CD4-positive, CD25-positive, alpha-beta regulatory T cell (primary cell): ENCODE data around the gene CPXM1. TPM values are rescaled to one million over a fixed set of nuclear protein-coding genes. Genes with fewer than 3 reads are reported as not detected.

ENCODE experiments used
- ATAC-seq, 2 donors: fragments of 150-1000 bp; cut with Tn5 transposase; one replicate each; pipeline ENCODE4 v1.10.0; 2021; ENCODE audit warnings: low read depth in 2 of 2, moderate number of reproducible peaks in 2 of 2, moderate library complexity in 1 of 2
- DNase-seq, 3 donors: peaks; one replicate each; pipeline versions ENCODE4 v3.0.0 to v3.0.0-alpha.2; 2012 to 2022; ENCODE audit warnings: mixed read lengths in 1 of 3
- H3K27ac ChIP-seq: one replicate; pipeline ENCODE4 v1.7.0; 2013; ENCODE audit warnings: mild to moderate bottlenecking, low read length; ENCODE audit not compliant: insufficient read depth, poor library complexity, severe bottlenecking
- H3K27me3 ChIP-seq: one replicate; pipeline ENCODE4 v1.7.0; 2013; ENCODE audit warnings: low read length; ENCODE audit not compliant: control insufficient read depth, insufficient read depth
- H3K36me3 ChIP-seq: one replicate; pipeline ENCODE4 v1.7.0; 2013; ENCODE audit warnings: mild to moderate bottlenecking, low read length, moderate library complexity; ENCODE audit not compliant: control insufficient read depth, insufficient read depth
- H3K4me1 ChIP-seq: 2 replicates; pipeline ENCODE4 v1.7.0; 2013; ENCODE audit warnings: mild to moderate bottlenecking, low read length; ENCODE audit not compliant: insufficient read depth, control insufficient read depth, poor library complexity, severe bottlenecking
- H3K4me3 ChIP-seq: one replicate; pipeline ENCODE4 v1.7.0; 2013; ENCODE audit warnings: low read depth, mild to moderate bottlenecking, low read length, moderate library complexity
- H3K9me3 ChIP-seq, 2 experiments: 1 replicate in 1 of 2; 2 replicates in 1 of 2; pipeline ENCODE4 v1.7.0; 2013; ENCODE audit warnings: low read length in 2 of 2, mild to moderate bottlenecking in 1 of 2, moderate library complexity in 1 of 2; ENCODE audit not compliant: control insufficient read depth in 2 of 2
- H3K27ac Mint-ChIP-seq, 3 donors: one replicate each; pipeline ENCODE4 v1.8.0; 2020 to 2022; ENCODE audit warnings: mild to moderate bottlenecking in 3 of 3, mixed read lengths in 3 of 3, moderate library complexity in 2 of 3
- H3K27me3 Mint-ChIP-seq: one replicate; pipeline ENCODE4 v1.8.0; 2022; ENCODE audit warnings: mild to moderate bottlenecking, mixed read lengths
- H3K36me3 Mint-ChIP-seq: one replicate; pipeline ENCODE4 v1.8.0; 2020; ENCODE audit warnings: mixed read lengths
- H3K4me1 Mint-ChIP-seq, 4 donors: one replicate each; pipeline ENCODE4 v1.8.0; 2020 to 2022; ENCODE audit warnings: mixed read lengths in 4 of 4, mild to moderate bottlenecking in 1 of 4
- H3K4me3 Mint-ChIP-seq, 4 donors: one replicate each; pipeline ENCODE4 v1.8.0; 2020 to 2022; ENCODE audit warnings: mild to moderate bottlenecking in 4 of 4, mixed read lengths in 4 of 4, moderate library complexity in 3 of 4
- H3K9me3 Mint-ChIP-seq, 7 donors: one replicate each; pipeline ENCODE4 v1.8.0; 2020 to 2022; ENCODE audit warnings: mixed read lengths in 7 of 7, mild to moderate bottlenecking in 3 of 7, moderate library complexity in 2 of 7
- polyA plus RNA-seq, 4 donors: library from polyadenylated mRNA; unstranded; fragments of 300-500 nt; fragmentation: Illumina TruSeq; gene quantifications; one replicate each; pipeline ENCODE4 v1.2.3, GENCODE V29; 2021
- total RNA-seq: library from RNA; stranded (reverse); gene quantifications from one replicate; pipeline ENCODE4 v1.2.3, GENCODE V29; 2022

CPXM1 gene
- total RNA-seq, result 1.2 TPM
- under 1 TPM in 1 of 4 donors, not detected in 3; 0.10 TPM for polyA plus RNA-seq

- ATAC-seq (peak in 1 of 2 donors; percentile 27), DNase-seq (peak in 1 of 3 donors; percentile 10)
- Mint-ChIP-seq H3K4me3 (peak within 1 kb of the TSS; percentile 41 to 85 (median 77)), H3K27me3 (peaks cover 71% of the 10 kb centered on the region), H3K4me1 (peaks cover 6 to 35% (median 13%) of the 10 kb centered on the region in 4 donors), H3K27ac (peak within 1 kb of the TSS in 2 of 3 donors; percentile 3 to 72), H3K9me3 (peaks cover 0 to 5% (median 0%) of the 10 kb centered on the region in 7 donors), H3K36me3 (peaks cover 3% of the 10 kb centered on the region)
- Histone ChIP-seq H3K9me3 (no peaks in the 10 kb centered on the region), H3K4me3 (no peak within 1 kb of the TSS), H3K27ac (no peak within 1 kb of the TSS), H3K36me3 (no peaks in the 10 kb centered on the region), H3K4me1 (peaks cover 14% of the 10 kb centered on the region), H3K27me3 (peaks cover 21% of the 10 kb centered on the region)
Observed at GRCh38 chr20:2800521-2801285, at the start of gene CPXM1. Gene CPXM1 (minus strand): TSS chr20:2800627. CDS start chr20:2800572, 55 bp downstream.

- no peak overlapping the region for H3K4me3 ChIP-seq
- Mint-ChIP-seq H3K4me1 (peaks cover 3 to 35% (median 28%) of the 10 kb centered on the region in 4 donors), H3K36me3 (peaks cover 11% of the 10 kb centered on the region), H3K27me3 (no peaks in the 10 kb centered on the region), H3K27ac (no peak overlapping the region), H3K4me3 (no peak overlapping the region), H3K9me3 (peaks cover 0 to 2% (median 0%) of the 10 kb centered on the region in 7 donors)
- ATAC-seq (no peak), DNase-seq (no peak)
- H3K36me3 ChIP-seq, result no peaks in the 10 kb centered on the region
- H3K27ac ChIP-seq, result no peak overlapping the region
- no peaks in the 10 kb centered on the region for H3K9me3 ChIP-seq
- peaks cover 4% of the 10 kb centered on the region for H3K4me1 ChIP-seq
- no peaks in the 10 kb centered on the region for H3K27me3 ChIP-seq
Observed at GRCh38 chr20:2849529-2849928, 49.1 kb upstream of the CPXM1 start.

DNA sequence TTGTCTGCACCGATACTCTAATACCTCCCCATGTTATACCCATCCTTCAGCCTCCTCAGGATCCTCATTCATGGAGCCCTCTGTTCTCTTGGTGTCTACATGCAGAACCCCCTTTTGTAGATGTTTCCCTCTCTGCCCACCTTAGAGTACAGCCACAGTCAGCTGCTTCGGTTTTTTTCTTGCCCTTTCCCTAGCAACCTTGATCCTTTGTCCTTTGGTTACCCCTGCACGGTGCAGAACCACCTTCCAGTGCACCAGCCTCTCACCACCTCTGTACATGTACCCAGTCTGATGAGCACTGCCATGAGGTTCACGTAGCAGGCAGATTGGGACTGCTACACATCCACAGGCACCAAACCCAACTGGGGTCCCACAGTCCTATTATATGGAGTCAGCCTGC lies 47.4 kb upstream of the CPXM1 start:
- no peak overlapping the region for H3K4me3 Mint-ChIP-seq

GRCh38 chr20:2846698-2847097 lies 46.3 kb upstream of the CPXM1 start:
- Histone ChIP-seq H3K4me3 (no peak overlapping the region), H3K36me3 (no peaks in the 10 kb centered on the region), H3K9me3 (no peaks in the 10 kb centered on the region), H3K4me1 (peaks cover 2% of the 10 kb centered on the region), H3K27me3 (no peaks in the 10 kb centered on the region), H3K27ac (no peak overlapping the region)
- Mint-ChIP-seq H3K27ac (no peak overlapping the region), H3K4me3 (no peak overlapping the region), H3K27me3 (no peaks in the 10 kb centered on the region), H3K4me1 (peaks cover 18 to 35% (median 25%) of the 10 kb centered on the region in 4 donors), H3K9me3 (peaks cover 0 to 2% (median 0%) of the 10 kb centered on the region in 7 donors), H3K36me3 (peaks cover 11% of the 10 kb centered on the region)
- DNase-seq (no peak), ATAC-seq (no peak)

More for the DNA sequence above, 47.4 kb upstream of the CPXM1 start:
- H3K27me3 ChIP-seq, result no peaks in the 10 kb centered on the region
- Mint-ChIP-seq H3K4me1 (peaks cover 16 to 43% (median 34%) of the 10 kb centered on the region in 4 donors), H3K36me3 (peaks cover 11% of the 10 kb centered on the region), H3K27me3 (no peaks in the 10 kb centered on the region), H3K9me3 (peaks cover 0 to 2% (median 0%) of the 10 kb centered on the region in 7 donors), H3K27ac (peak overlapping the region in 1 of 3 donors; percentile 50)
- no peak for DNase-seq
- no peaks in the 10 kb centered on the region for H3K36me3 ChIP-seq
- no peak for ATAC-seq
- H3K9me3 ChIP-seq, result no peaks in the 10 kb centered on the region
- H3K4me3 ChIP-seq, result no peak overlapping the region
- peaks cover 4% of the 10 kb centered on the region for H3K4me1 ChIP-seq
- H3K27ac ChIP-seq, result no peak overlapping the region

GRCh38 chr20:2845607-2846006 lies 45.2 kb upstream of the CPXM1 start:
- Histone ChIP-seq H3K27ac (no peak overlapping the region), H3K27me3 (no peaks in the 10 kb centered on the region), H3K36me3 (no peaks in the 10 kb centered on the region), H3K9me3 (no peaks in the 10 kb centered on the region), H3K4me3 (no peak overlapping the region), H3K4me1 (peaks cover 10% of the 10 kb centered on the region)
- no peak for DNase-seq
- H3K9me3 Mint-ChIP-seq, result peaks cover 0 to 2% (median 0%) of the 10 kb centered on the region in 7 donors
- ATAC-seq, result no peak
- no peaks in the 10 kb centered on the region for H3K27me3 Mint-ChIP-seq
- H3K27ac Mint-ChIP-seq, result no peak overlapping the region
- H3K4me1 Mint-ChIP-seq, result peaks cover 18 to 37% (median 28%) of the 10 kb centered on the region in 4 donors
- H3K4me3 Mint-ChIP-seq, result peak overlapping the region in 2 of 4 donors; percentile 12 to 22
- H3K36me3 Mint-ChIP-seq, result peaks cover 11% of the 10 kb centered on the region

DNA sequence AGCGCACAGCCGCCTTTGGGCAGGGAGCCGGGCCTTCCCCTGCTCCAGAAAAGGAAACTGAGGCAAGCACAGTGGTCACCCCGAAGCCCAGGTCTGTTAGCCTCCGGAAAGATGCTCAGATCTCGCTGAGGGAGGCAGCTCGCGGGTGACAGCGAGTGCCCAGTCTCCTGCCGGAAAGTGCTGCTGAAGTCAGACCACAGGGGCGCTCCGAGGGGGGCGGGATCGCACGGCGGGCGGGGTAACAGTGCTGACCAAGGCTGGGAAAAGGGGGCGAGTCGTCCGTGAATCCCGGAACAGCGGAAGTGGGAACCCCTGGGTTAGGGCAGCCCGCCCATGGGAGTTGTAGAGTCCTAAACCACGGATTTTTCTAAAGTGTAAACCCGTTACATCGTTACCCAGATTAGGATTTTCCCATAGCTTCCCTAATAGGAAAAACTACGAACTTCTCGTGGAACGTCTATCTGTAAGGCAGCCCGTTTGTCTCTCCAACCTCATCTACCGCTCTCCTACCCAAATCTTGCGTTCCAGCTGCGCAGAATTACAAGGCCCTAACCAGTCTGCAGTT lies 40.6 kb upstream of the CPXM1 start:
- no peaks in the 10 kb centered on the region for H3K27me3 Mint-ChIP-seq
- DNase-seq, result peak in 1 of 3 donors; percentile 52
- H3K4me1 ChIP-seq, result peaks cover 23% of the 10 kb centered on the region

DNA sequence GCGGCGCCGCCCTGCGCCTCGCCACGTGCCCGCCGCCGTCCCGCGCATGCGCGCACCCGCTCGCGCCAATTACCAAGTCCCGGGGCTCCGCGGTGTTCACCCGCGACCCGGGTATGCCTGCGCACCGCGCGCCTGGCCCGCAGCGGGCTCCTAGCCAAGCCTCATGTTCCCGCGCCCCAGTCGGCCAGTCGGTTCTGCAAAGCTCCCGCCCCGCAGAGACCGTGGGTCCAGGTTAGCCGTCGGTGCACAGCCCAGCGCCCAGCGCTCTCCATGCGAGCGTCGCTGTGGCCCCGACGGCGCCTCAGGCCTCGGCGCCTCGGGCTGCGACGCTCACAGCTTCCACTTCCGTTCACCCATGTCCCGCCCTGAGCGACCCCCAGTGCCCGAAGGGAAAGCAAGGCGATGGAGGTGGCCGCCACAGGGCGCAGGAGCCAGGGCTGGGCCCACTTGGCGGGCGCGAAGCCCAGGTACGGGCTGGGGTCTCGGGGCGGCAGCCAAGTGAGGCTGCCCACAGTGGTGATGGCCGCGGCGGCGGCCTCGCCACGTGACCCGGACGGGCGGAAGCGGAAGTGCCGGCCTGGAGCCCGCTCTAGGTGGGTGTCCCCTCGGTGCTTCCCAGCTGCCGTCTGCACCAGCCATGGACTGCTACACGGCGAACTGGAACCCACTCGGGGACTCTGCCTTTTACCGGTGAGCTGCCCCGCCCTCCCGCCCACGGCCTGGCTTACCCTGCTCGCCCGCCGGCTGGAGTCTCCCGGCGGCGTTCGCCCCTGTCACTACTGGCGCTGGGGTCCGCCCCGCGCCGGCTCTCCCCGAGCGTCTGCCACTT lies 39.9 kb upstream of the CPXM1 start, which contains the start of the genes PCED1A and VPS16:
Gene PCED1A (minus strand): TSS at position 518 of the 829 bp plus-strand sequence. CDS start 743 bp downstream, outside the sequence.
Gene VPS16 (plus strand): TSS at position 608 of the 829 bp plus-strand sequence. CDS start 30 bp downstream, at position 638.
- Mint-ChIP-seq H3K36me3 (peaks cover 8% of the 10 kb centered on the region), H3K9me3 (no peaks in the 10 kb centered on the region), H3K4me1 (peaks cover 24 to 56% (median 27%) of the 10 kb centered on the region in 4 donors), H3K4me3 (peak within 1 kb of the TSS; percentile 86 to 92 (median 89)), H3K27ac (peak within 1 kb of the TSS; percentile 86 to 93 (median 92)), H3K27me3 (no peaks in the 10 kb centered on the region)
- H3K27ac ChIP-seq, result peak within 1 kb of the TSS; percentile 77
- no peaks in the 10 kb centered on the region for H3K9me3 ChIP-seq
- H3K4me3 ChIP-seq, result peak within 1 kb of the TSS; percentile 87
- H3K36me3 ChIP-seq, result peaks cover 2% of the 10 kb centered on the region
- H3K27me3 ChIP-seq, result no peaks in the 10 kb centered on the region
- peak; percentile 84 to 93 (median 88) for DNase-seq
- H3K4me1 ChIP-seq, result peaks cover 23% of the 10 kb centered on the region
- ATAC-seq, result peak; percentile 96 to 97

More for the DNA sequence above, 40.6 kb upstream of the CPXM1 start:
- no peaks in the 10 kb centered on the region for H3K27me3 ChIP-seq
- H3K36me3 ChIP-seq, result peaks cover 2% of the 10 kb centered on the region
- ATAC-seq, result peak in 1 of 2 donors; percentile 2
- peaks cover 7% of the 10 kb centered on the region for H3K36me3 Mint-ChIP-seq
- H3K9me3 Mint-ChIP-seq, result no peaks in the 10 kb centered on the region
- H3K9me3 ChIP-seq, result no peaks in the 10 kb centered on the region
- H3K4me3 Mint-ChIP-seq, result peak overlapping the region; percentile 85 to 92 (median 88)
- H3K27ac Mint-ChIP-seq, result peak overlapping the region; percentile 43 to 92 (median 78)
- peak overlapping the region; percentile 77 for H3K27ac ChIP-seq
- peaks cover 24 to 59% (median 31%) of the 10 kb centered on the region in 4 donors for H3K4me1 Mint-ChIP-seq
- H3K4me3 ChIP-seq, result peak overlapping the region; percentile 87
